D341Med (cell line): ENCODE data around the gene CALY.
A peak's percentile ranks its signal among the peaks of the same experiment; 100 is the strongest.

Source experiments
- DNase-seq: peaks from one replicate; pipeline ENCODE4 v3.0.0; 2012; ENCODE audit warnings: low spot score

Gene CALY

DNA sequence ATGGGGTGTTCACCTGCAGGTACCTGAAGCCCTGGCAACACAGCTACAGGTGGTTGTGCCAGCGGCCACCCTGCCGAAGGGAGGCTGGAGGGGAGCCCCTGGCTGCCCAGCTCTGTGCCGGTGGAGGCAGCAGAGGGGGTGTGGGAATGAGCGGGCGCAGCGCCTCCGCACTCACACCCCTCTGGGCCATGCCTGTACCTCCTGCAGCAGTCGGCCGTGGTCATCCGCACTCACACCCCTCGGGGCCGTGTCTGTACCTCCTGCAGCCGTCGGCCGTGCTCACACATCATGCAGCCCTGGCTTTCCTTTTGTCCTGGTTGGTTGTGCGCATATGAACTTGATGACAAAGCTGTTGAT, 26.3 kb downstream of the CALY start:
- no peak for DNase-seq

DNA sequence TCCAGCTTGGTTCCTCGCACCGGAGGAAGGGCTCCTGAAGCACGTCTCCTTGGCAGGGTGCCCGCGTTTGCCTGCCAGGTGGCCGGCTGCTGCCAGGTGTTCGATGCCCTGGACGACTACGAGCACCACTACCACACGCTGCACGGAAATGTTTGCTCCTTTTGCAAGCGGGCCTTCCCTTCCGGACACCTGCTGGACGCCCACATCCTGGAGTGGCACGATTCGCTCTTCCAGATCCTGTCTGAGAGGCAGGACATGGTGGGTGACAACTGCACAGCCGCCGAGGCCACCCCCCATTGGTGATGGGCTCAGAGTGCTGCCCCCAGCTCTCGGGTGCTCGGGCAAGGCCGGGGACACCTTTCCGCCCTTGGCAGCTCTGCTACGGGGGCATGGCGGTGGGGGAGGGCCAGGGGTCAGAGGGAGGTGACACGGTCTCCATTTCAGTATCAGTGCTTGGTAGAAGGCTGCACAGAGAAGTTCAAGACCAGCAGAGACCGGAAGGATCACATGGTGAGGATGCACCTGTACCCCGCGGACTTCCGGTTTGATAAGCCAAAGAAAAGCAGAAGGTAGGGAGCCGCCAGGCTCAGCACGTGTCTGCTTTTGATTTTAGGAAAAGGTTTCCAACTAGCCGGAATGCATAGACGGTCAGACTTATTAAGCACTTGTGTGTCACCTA, 26.8 kb downstream of the CALY start:
- DNase-seq, result no peak

DNA sequence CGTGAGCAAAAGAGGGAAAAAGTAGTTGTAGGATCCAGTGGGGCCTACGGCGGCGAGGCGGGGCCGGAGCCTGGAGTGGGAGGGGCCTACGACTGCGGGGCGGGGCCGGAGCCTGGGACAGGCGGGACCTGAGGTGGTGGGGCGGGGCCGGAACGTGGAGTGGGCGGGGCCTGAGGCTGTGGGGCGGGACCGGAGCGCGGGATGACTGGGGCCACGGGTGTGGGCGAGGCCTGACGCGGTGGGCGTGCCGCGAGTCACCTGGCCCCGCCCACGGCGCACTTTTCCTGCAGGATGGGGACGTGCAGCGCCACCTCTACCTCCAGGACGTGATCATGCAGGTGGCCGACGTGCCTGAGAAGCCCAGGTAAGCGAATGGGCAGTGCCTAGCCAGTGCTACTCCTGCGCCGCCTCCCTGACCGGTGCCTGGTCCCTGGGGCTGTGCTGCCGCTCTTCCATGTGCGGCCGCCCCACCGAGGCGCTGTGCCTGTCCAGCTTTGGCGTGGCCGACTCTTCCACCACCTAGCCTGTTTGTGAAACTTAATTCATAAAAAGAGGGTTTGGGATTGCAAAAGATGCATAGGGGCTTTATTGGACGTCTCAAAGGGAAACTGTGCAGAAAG, 27.5 kb downstream of the CALY start:
- peak; percentile 93 for DNase-seq

DNA sequence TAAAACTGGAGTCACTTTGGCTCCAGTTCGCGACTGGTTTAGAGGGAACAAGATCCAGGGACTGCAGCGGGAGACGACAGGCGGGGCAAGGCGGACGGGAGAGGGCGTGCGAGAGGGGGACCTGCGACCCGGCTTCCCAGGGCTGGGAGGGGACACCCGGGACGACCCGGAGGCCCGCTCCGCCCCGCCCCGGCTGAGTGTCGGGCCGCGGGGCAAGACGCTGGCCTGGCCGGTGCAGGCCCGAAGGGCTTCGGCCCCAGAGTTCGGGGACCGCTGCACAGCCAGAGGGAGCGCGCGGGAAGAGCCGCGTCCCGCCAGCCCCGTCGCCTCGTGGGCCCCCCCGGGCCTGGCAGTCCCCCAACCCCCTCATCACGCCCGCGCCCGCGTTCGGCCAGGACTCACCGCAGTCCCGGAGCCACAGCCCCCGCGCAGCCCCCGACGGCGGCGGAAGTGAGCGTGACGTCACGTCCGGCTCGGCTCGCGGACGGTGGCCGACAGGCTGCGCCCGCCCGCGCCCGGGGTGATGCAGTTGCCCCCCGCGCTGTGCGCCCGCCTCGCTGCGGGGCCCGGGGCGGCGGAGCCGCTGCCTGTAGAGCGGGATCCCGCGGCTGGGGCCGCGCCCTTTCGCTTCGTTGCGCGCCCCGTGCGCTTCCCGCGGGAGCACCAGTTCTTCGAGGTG, 28.1 kb downstream of the CALY start, which contains the start of the genes TUBGCP2 and ZNF511:
TSS of gene TUBGCP2 (minus strand) at position 452 of the 679 bp plus-strand sequence. CDS start 5,931 bp downstream, outside the sequence.
TSS of gene ZNF511 (plus strand) at position 494 of the 679 bp plus-strand sequence. CDS start at position 524, 30 bp downstream.
- peak; percentile 89 for DNase-seq

DNA sequence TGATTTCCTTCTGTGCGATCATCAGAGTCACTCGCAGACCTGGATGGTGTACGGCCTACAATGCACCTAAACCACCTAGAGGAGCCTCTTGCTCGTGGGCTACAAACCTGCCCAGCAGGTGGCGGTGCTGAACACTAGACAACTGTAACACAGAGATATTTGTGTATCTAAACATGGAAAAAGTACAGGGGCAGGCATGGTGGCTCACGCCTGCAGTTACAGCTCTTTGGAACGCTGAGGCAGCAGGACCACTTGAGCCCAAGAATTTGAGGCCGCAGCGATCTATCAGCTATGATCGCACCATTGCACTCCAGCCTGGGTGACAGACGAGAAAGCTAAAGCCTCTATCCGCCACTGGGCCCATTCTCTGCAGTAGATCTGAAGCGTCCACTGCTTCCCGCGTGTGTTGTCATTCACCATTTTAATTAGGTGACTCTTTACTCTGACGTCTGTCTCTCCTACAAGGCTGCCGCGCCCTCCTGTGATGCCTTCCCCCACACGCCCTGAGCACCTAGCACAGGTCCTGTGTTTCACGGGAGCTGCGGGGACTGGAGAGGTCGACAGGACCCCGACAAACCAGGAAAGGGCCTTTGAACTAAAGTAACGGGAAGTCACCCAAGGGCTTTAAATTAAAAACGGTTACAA, 28.8 kb downstream of the CALY start:
- DNase-seq, result peak; percentile 56

DNA sequence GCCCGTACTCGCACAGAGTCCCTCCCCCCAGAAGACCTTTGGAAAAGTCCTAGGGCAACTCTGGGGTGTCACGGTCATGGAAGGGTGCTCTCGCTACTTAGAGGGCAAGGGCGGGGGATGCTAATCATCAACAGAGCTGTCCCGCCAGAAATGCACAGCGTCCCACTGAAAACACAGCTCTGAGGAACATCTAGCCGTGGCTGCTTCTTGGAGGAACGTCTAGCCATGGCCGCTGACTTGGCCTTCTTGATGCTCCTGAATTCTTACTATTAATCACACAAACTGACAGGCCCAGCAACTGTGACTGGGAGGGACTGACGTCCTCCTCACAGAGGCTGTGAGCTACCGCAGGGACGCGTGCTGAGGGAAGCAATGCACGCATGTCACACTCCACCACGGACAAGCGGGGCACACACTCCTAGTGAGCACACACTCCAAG, 29.7 kb downstream of the CALY start:
- DNase-seq, result no peak

DNA sequence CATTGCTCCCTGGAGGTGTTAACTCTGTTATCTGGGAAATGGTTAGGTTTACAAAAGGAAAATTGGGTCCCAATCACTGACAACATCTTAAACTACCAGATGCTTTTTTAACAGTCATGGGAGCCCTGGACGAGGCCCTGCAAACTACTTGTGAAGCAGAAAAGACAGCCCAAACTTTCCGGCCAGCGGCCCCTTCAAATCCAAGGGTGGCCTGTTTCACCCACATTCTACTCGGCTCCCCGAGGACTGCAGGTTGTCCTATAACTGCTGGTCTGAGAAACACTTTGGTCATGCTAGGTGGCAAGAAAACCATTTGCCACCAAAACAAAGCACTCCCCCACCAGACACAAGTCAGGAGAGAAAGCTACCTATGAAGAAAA, 30.6 kb downstream of the CALY start:
- no peak for DNase-seq

DNA sequence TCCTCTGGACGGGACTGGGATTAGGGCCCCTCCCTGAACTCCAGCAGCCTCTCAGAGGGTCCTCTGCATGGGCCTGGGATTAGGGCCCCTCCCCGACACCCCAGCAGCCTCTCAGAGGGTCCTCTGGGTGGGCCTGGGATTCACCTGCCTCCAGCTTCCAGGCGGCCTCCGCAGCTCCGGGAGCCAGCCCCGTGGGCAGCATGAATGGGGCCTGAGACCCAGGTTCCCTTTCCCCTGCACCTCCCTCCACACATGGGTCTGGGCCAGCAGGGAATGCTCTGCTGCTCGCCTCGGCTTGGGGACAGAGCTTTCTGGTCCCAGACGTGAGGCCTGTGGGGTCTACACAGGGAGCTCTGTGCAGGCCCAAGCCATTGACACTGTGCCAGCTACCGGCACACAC, 33.5 kb downstream of the CALY start:
- DNase-seq, result no peak

DNA sequence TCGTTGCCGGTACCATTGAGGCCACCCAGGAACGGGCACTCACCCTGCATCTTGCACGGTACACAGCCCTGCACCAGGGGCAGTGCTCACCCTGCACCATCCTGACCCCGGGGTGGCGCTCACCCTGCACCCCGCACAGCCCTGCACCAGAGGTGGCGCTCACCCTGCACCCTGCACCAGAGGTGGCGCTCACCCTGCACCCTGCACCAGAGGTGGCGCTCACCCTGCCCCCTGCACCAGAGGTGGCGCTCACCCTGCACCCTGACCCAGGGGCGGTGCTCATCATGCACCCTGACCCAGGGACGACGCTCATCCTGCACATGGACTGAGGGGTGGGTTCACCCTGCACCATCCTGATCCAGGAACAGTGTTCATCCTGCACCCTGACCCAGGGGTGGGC, 34.5 kb downstream of the CALY start:
- DNase-seq, result no peak

DNA sequence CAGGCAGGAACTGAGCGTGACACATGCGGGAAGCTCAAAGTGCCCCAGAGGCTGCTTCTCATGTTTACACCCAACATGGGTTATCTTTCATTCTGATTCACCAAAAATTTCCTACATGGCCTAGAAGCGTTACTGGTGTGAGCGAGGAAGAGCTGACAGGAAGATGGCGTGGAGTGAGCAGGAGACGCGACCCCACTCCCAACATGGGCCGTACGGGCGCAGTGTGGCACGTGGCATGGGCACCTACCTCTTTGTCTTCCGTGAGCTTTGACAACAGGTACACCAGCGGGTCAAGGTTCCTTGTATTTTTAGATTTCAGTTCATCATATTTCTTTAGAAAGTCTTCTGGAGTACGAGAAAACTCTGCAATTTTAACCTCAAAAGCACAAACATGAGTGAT, 37.0 kb downstream of the CALY start:
- no peak for DNase-seq

DNA sequence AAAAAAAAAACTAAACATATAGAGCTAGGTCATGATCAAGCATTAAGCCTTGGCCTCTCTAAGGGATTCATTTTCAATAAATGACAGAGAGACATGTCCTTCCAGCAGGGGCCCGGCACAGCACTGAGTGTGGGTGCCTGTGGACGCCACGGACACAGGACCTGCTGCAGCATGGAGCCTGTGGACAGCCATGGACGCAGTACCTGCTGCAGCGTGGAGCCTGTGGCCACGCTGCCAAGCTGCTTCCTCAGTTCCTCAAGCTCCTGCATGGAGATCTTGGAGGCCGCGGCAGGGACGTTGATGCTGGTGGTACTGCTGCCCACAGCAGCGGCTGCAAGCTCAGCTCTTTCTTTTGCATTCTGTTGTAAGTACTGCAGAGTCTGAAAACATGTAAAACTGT, 37.5 kb downstream of the CALY start:
- no peak for DNase-seq

DNA sequence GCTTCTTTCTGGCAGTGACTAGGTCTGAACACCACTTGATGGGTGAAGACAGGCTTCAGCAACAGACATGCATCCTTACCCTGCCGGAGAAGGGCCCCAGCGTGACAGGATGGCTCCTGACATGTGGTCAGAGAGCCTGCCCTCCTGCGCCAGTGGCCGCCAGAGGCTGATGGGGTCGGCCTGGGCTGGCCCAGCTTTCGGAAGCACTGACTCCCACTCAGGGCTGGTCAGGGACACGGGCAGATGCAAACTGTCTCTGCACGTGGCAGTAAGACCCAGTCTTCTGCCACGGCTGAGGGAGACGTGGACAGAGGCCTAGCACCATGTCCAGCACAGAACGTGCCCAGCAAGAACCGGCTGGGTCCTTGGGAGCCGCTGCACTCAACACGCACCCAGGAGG, 38.2 kb downstream of the CALY start:
- no peak for DNase-seq

DNA sequence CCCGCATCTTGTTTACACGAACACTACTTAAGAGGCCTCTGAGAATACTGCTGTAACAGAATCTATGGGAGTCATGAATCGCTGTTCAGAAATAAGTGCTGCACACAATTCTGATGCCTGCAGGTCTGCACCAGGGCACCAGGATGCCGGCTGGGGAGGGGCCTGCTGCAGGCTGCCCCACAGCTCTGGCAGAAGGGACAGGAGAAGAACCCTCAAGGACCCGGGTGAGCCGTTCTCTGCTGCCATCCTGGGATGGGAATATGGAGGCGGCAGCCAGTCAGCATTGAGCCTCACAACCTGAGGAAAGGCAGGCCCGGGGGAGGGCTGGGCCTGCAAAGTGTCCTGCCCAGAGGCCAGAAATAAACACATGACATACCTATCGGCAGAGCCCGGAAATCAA, 39.2 kb downstream of the CALY start:
- no peak for DNase-seq

DNA sequence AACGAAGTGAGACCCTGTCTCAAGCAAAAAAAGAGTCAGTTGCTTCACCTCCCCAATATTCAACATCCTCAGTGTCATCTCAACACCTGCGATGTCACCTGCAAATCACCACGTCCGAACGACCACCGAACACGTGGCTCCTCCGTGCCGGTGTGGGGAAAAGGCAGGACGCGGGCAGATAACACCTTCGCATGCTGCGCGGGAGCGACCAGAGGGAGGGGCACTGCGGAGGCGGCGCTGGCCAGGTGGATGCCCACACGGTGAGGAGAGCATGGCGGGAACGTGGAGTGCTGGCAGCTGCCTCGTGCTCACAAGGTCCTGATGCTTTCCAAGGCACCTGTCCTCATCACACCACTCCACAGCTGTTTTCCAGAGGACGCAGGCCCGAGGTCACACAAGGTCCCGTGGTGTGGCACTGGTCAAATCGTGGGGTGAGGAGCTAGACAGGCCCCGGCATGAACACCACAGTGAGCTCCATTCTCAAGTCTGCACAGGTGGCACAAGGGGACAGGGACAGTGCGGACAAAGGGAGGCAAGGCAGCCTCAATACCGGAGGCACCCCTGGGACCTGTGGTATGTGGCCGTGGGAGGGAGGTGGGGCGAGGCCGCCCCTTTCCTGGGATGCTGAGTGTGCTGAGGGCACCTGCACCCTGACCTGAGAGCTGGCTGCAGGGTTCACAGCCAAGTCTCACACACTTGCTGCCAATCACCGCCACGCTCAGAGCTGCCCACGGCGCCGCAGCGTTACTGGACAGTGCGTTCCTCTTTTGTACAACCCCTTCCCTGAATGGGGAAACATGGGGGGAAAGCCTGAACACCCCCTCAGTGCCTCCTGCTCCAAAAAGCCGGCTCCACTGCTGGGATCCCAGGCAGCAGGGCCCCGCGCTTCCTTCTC, 41.0 kb downstream of the CALY start:
- no peak for DNase-seq

DNA sequence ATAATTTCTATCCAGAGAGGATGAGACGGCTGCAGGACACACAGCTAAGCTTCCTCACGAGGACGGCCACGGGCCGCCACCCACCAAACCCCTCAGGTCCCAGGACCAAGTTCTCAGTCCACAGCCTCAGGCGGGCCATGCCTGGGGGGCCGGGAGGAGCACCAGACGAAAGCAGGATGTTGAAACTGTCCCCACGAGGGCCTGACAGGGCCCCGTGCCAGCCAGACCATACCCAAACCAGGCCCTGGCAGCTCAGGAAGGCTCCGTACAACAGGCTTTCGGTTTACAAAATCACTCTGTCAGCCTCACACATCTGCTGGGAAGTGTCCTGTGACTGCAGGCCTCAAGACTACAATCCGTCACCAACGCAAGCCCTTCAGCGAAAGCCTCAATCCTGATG, 42.5 kb downstream of the CALY start:
- no peak for DNase-seq

DNA sequence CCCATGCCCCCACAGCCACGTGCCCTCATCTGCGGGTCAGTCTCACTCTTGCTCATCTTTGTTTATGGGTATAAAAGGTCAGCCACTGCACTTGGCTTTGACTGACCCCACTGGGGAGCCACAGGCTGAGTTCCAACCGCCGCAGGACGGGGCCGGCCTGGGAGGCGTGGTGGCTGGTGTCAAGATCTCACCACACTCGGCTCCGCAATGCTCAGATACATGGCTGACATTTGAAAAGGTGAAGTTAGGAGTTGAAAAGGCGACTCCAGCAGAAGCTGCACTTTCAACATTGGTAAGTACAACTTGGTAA, 42.9 kb downstream of the CALY start:
- DNase-seq, result no peak

DNA sequence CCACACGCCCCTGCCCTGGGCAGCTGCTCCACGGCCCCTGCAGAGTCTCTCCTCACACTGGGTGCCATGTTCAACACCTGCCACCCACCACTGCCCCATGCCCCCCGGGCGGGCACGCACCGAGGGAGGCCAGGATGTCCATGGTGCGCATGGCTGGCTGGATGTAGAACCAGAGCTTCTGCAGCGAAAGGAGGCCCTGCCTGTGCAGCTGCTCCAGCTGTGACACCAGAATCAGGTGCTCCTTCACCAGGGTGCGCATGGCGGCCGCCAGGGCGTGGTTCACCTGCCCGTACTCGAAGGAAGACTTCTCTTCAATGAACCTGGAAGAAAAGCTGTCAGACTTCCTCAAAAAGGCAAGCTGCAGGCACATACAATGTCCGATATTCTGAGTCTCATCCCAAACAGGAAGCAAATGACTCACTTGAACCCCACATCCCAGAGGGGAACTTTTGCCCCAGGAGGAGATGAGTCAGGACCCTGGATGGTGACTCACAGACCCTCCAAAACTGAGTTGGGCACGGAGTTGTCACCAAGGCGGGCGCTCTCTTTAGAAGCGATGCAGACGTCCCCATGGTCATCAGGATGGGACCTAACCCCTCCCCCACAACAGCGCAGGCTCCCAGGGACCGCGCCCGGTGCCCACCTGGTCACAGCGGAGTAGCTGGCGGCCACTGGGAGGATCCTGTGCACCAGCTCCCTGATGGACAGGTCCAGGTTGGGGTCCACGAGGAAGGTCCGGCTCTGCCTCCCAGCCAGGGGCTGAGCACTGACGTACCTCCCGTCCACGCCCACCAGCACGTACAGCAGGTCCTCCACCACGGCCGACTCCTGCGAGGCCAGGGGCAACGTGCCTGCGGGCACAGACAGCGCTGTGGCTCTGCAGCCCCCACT, 43.5 kb downstream of the CALY start:
- DNase-seq, result no peak

DNA sequence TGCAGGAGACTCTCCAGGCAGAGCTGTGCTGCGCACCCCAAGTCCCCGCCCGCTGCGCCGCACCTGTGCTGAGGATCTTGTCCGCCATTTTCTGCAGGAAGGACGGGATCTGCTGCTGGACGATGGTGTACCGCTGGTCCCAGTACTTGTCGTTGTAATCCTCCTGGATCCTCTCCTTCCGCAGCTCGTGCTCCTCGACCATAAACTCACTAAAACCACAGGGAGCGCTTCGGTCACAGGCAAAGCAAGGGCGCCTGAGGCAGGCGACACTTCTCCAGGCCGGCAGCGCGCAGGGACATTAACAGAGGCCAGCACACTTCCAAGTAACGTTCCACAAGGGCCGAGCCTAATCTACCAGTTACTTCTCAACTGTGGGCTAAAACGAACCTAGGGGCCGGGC, 46.9 kb downstream of the CALY start:
- DNase-seq, result no peak

DNA sequence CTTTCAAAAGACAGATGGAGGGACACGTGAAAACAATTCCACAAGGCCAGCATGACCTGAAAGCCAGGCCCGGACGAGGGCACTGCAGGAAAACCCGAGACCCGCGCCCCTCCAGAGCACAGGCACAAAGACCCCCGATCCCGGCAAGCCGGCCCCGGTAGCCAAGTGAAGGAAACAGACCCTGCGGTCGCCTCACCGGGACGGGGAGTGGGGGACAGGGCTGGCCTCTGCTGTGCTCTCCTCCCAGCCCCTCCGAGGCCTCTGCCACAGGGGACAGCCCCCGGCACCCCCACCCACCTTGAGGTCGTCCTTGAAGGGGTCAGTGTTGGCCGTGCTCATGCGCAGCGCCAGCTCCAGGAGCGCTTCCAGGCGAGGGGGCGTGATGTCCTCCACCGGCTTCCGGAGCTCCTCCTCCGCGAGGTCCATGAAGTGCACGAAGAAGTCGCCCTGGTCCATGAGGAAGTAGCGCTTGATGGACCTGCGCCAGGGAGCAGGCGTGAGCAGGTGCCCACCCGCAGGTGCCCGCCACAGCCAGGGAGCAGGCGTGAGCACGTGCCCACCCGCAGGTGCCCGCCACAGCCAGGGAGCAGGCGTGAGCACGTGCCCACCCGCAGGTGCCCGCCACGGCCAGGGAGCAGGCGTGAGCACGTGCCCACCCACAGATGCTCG, 48.7 kb downstream of the CALY start:
- DNase-seq, result no peak

DNA sequence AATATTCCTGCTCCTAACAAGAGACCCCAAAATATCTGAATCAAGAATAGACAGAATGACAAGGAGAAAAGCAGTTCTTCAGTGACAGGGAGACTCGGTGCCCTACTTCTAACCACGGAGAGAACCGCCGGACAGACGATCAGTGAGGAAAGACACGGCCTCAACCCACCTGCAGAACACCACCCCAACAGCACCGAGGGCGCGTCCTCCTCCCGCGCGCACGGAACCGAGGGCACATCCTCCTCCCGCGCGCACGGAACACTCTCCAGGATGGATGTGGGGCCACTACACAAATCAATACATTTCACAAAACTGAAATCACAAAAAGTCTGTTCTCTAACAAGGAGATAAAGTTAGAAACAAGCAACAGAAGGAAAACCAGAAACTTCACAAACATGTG, 50.3 kb downstream of the CALY start:
- no peak for DNase-seq
